Fibroblast of peridontal ligament (primary cell): Measurements from ENCODE around the gene RNF5.

ENCODE experiments used
- DNase-seq: peaks from one replicate; pipeline ENCODE4 v3.0.0-alpha.2; 2010; ENCODE audit errors: extremely low read depth

Gene RNF5

GRCh38 chr6:32151863-32152768, 26.1 kb upstream of the RNF5 start, which contains the start of gene PRRT1:
TSS of gene PRRT1 (minus strand) at chr6:32151939. CDS start at chr6:32151827, 112 bp downstream.
- peak; percentile 5 for DNase-seq

- peak; percentile 40 for DNase-seq
Observed at GRCh38 chr6:32152769-32153563, 25.2 kb upstream of the RNF5 start.

- DNase-seq = peak; percentile 89
Observed at GRCh38 chr6:32153564-32154513, 24.4 kb upstream of the RNF5 start, which contains the start of gene PPT2. TSS of gene PPT2 (plus strand) at chr6:32154141. CDS start at chr6:32154595, 454 bp downstream.

GRCh38 chr6:32154514-32155161, 23.6 kb upstream of the RNF5 start:
- peak; percentile 64 for DNase-seq

DNA sequence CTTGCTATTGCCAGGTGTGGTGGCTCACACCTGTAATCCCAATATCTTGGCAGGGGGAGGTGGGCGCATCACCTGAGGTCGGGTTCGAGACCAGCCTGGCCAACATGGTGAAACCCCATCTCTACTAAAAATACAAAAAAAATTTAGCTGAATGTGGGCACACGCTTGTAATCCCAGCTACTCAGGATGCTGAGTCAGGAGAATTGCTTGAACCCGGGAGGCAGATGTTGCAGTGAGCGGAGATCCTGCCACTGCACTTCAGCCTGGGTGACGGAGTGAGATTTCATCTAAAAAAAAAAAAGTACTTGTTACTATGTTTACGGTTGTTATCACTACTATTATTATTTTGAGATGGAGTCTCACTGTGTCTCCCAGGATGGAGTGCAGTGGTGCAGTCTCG, 21.3 kb upstream of the RNF5 start:
- no peak for DNase-seq

DNA sequence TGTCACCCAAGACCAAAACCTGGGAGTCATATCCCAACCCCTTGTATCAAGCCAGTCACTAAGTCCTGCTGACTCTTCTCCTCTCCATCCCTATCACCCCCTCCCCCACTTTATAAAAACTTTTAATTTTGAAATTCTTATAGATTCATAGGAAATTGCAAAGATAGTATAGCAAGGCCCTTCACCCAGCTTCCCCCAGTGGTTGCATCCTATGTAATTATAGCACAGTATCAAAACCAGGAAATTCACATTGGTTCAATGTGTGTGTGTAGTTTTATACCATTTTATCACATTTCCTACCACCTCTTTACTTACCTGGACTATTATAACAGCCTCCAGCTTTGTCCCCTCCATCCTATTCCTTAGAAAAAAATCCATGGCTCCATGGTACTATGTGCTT, 20.2 kb upstream of the RNF5 start:
- DNase-seq = no peak

GRCh38 chr6:32163559-32164258, 14.5 kb upstream of the RNF5 start:
- no peak for DNase-seq

DNA sequence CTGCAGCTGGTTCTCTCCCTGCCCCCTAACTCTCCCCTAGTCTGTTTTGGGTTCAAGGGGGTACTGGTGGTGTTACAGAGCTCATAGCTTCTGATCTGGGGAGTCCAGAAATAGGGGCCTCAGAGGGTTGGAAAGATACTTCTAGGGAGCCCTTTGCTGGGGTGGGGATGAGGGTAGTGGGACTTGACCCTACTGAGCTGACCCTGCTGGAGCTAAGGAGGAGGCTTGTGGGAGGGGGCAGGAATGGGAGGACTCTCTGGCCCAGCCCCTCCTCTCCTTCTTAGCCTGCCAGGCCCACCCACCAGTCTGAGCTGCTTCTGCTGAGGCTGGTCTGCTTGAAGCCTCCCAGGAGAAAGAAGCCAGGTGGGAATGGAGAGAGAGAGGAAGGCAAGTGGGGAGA, 13.9 kb upstream of the RNF5 start, which contains the start of gene EGFL8:
Gene EGFL8, plus strand, starts transcription at position 301 of the 400 bp plus-strand sequence. CDS start 1,571 bp downstream, outside the sequence.
- no peak for DNase-seq

DNA sequence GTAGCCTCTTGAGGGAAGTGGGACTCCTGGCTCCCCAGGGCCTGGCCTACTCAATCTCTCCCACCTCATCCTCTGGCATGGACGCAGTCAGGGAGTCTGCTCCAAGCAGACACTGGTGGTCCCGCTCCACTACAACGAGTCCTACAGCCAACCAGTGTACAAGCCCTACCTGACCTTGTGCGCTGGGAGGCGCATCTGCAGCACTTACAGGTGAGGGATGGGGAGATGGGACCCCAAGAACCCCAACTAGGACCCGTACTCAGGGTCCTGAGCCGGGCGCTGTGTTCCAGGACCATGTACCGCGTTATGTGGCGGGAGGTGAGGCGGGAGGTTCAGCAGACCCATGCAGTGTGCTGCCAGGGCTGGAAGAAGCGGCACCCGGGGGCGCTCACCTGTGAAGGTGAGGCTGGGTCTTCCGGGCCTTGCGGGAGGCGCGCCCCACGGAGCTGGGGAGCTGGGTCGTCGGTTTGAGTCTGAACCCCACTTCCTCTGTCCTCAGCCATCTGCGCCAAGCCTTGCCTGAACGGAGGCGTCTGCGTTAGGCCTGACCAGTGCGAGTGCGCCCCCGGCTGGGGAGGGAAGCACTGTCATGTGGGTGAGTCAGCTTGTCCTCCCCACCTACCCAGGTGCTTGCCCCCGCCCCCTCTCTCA, 11.7 kb upstream of the RNF5 start:
- DNase-seq = no peak

- no peak for DNase-seq
Observed at GRCh38 chr6:32167154-32167760, 10.9 kb upstream of the RNF5 start.

DNA sequence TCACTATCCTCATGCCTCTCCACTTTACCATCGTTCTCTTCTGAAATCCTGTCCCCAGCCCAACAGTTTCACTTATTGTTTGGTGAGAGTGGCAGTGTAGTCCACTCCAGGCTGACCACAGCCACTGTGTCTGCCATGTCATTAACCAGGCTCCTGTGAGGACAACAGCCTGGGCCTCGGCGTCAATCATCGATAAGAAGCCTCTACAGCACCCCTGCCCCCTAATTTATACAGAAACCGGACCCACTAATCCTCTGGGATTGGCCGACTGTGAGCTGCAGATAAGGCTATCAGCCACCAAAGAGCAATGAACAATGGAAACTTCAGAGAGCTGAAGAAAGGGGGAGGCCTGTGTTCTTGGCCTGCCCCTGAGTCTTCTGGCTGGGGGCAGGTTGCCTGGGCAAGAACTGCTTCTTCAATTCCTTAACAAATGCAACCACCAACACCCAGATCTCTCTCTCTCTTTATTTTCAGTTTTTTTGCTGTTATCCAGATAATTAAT, 10.4 kb upstream of the RNF5 start:
- DNase-seq = no peak

- DNase-seq = no peak
Observed at GRCh38 chr6:32168350-32168749, 9.9 kb upstream of the RNF5 start.

DNA sequence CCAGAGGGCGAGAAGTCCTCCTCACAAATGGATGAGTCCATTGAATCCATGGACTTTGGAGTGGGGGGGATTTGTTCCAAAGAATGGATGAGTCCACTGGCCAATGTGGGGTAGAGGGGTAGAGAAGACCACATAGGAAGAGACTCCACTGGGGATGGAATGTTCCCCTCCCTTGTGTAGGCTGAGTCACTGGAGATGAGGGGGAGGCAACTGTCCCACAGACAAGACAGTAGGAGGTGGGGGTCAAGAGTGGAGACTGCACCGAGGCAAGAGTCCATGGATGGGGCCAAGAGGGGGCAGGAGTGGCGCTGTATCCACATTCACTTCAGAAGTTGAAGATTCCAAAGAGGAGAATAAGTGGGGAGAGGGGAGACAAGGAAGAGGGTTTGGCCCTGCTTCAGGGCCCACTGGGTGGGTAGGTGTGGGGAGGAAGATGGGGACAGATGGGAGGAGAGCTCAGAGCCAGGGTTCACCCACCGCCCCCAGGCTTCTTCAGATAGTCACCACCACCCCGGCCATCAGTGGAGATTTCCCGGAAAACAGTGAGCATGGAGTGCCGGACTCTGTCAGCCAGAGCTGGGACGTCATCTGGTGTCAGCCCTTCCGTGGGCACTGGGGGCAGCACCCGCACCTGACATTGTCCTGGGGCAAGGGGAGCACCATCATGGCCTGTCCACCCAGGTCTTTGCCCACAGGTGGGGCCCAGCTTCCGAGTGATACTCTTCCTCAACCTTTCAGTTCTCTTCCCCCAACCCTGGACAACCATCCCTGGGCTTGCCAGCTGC, 9.2 kb upstream of the RNF5 start:
- no peak for DNase-seq

DNA sequence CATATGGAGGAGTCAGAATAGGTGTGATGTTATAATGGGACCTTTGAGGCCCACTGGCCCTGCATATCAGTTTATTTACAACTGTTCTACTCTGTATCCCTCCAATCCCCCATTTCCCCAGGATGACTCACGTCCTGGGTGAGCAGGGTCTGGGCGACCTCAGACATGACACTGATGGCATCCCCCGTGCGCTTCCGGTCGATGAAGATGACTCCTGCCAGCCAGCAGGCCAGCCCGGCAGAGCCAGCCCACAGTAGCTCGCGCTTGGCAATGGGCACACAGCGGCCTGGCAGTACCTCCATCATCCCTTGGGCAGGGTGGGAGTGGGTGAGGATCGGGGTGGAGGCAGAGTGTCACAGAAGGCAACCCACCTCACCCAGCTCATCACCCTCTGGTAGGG, 7.9 kb upstream of the RNF5 start:
- no peak for DNase-seq

- DNase-seq = no peak
Observed at GRCh38 chr6:32171234-32171633, 7.0 kb upstream of the RNF5 start.

- DNase-seq = no peak
Observed at GRCh38 chr6:32173051-32173727, 5.0 kb upstream of the RNF5 start.

GRCh38 chr6:32174416-32174815, 3.8 kb upstream of the RNF5 start:
- no peak for DNase-seq

GRCh38 chr6:32175322-32175710, 2.9 kb upstream of the RNF5 start:
- DNase-seq = no peak
